GM12878 (cell line): Measurements from ENCODE around the gene CLEC16A.

Experiments used
- BHLHE40 ChIP-seq, 2 experiments: fragments of 450-650 bp in 1 of 2; IDR thresholded peaks; 2 replicates each; pipeline ENCODE4 v1.6.1; 2011 to 2017; ENCODE audit warnings: low read depth in 2 of 2, borderline replicate concordance in 1 of 2, improper control_type of control experiment in 1 of 2, low read length in 1 of 2, mild to moderate bottlenecking in 1 of 2
- FOXM1 ChIP-seq: IDR thresholded peaks from 2 replicates; pipeline ENCODE4 v1.6.1; 2012; ENCODE audit warnings: low read depth, mild to moderate bottlenecking, inconsistent platforms, low read length, moderate library complexity
- TCF12 ChIP-seq: IDR thresholded peaks from 2 replicates; pipeline ENCODE4 v1.6.1; 2011; ENCODE audit warnings: low read depth, mild to moderate bottlenecking, low read length
- TCF7 ChIP-seq: IDR thresholded peaks from 2 replicates; pipeline ENCODE4 v1.6.1; 2014; ENCODE audit warnings: antibody characterized with exemption, borderline replicate concordance
- ZNF24 ChIP-seq: fragments of 450-650 bp; IDR thresholded peaks from 2 replicates; pipeline ENCODE4 v1.6.1; 2017; ENCODE audit warnings: antibody characterized with exemption, mild to moderate bottlenecking
- TF ChIP-seq, protein P1 (sequence below): IDR thresholded peaks from 2 replicates; pipeline ENCODE4 v1.6.1; 2012; ENCODE audit warnings: mild to moderate bottlenecking, low read depth, low read length
- TF ChIP-seq, protein P2 (sequence below): IDR thresholded peaks from 2 replicates; pipeline ENCODE4 v1.6.1; 2011; ENCODE audit warnings: low read depth, mild to moderate bottlenecking, low read length, moderate library complexity, borderline replicate concordance; ENCODE audit errors: extremely low read depth

GRCh38 chr16:11101283-11101682 is 156.9 kb downstream of the CLEC16A start:
- TF ChIP-seq TCF12 (no peak), TCF7 (no peak), ZNF24 (no peak), FOXM1 (no peak), BHLHE40 (IDR thresholded peaks at IDR 0.05; ENCODE audit: borderline replicate concordance in 1 of 2, low read depth in 2 of 2, low read length in 1 of 2) (no peak)
- TF ChIP-seq, protein P1, sequence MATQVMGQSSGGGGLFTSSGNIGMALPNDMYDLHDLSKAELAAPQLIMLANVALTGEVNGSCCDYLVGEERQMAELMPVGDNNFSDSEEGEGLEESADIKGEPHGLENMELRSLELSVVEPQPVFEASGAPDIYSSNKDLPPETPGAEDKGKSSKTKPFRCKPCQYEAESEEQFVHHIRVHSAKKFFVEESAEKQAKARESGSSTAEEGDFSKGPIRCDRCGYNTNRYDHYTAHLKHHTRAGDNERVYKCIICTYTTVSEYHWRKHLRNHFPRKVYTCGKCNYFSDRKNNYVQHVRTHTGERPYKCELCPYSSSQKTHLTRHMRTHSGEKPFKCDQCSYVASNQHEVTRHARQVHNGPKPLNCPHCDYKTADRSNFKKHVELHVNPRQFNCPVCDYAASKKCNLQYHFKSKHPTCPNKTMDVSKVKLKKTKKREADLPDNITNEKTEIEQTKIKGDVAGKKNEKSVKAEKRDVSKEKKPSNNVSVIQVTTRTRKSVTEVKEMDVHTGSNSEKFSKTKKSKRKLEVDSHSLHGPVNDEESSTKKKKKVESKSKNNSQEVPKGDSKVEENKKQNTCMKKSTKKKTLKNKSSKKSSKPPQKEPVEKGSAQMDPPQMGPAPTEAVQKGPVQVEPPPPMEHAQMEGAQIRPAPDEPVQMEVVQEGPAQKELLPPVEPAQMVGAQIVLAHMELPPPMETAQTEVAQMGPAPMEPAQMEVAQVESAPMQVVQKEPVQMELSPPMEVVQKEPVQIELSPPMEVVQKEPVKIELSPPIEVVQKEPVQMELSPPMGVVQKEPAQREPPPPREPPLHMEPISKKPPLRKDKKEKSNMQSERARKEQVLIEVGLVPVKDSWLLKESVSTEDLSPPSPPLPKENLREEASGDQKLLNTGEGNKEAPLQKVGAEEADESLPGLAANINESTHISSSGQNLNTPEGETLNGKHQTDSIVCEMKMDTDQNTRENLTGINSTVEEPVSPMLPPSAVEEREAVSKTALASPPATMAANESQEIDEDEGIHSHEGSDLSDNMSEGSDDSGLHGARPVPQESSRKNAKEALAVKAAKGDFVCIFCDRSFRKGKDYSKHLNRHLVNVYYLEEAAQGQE = no peak
- TF ChIP-seq, protein P2, sequence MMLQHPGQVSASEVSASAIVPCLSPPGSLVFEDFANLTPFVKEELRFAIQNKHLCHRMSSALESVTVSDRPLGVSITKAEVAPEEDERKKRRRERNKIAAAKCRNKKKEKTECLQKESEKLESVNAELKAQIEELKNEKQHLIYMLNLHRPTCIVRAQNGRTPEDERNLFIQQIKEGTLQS = no peak
